HG02798 (cell line): ENCODE data around the gene DCX.

Experiments used
- ATAC-seq: cut with Tn5 transposase; IDR thresholded peaks from one replicate; pipeline ENCODE4 v1.9.1; 2021; ENCODE audit warnings: mild to moderate bottlenecking; ENCODE audit not compliant: unreplicated experiment, poor library complexity

Gene DCX

GRCh38 chrX:111322231-111322855, 89.6 kb downstream of the DCX start:
- no peak for ATAC-seq

GRCh38 chrX:111319451-111319850, 92.5 kb downstream of the DCX start:
- no peak for ATAC-seq

- ATAC-seq = no peak
Observed at GRCh38 chrX:111318901-111319300, 93.1 kb downstream of the DCX start.

GRCh38 chrX:111309083-111309482, 102.9 kb downstream of the DCX start:
- ATAC-seq = no peak

- no peak for ATAC-seq
Observed at GRCh38 chrX:111308039-111308438, 104.0 kb downstream of the DCX start.

GRCh38 chrX:111302284-111302683, 109.7 kb downstream of the DCX start:
- no peak for ATAC-seq

- no peak for ATAC-seq
Observed at GRCh38 chrX:111288841-111289240, 123.2 kb downstream of the DCX start.

- no peak for ATAC-seq
Observed at GRCh38 chrX:111284631-111285293, 127.2 kb downstream of the DCX start.

GRCh38 chrX:111283446-111283845, 128.5 kb downstream of the DCX start:
- no peak for ATAC-seq

GRCh38 chrX:111282991-111283390, 129.0 kb downstream of the DCX start:
- ATAC-seq = no peak

GRCh38 chrX:111282139-111282538, 129.9 kb downstream of the DCX start:
- no peak for ATAC-seq

GRCh38 chrX:111270339-111270738, 141.7 kb downstream of the DCX start, which contains the start of gene CAPN6:
CAPN6 (minus strand) TSS chrX:111270483; CDS start chrX:111263936, 6,547 bp downstream.
- no peak for ATAC-seq

- ATAC-seq = no peak
Observed at GRCh38 chrX:111268506-111268905, 143.5 kb downstream of the DCX start.

GRCh38 chrX:111265486-111265885, 146.5 kb downstream of the DCX start:
- no peak for ATAC-seq

GRCh38 chrX:111264385-111264784, 147.6 kb downstream of the DCX start:
- no peak for ATAC-seq

GRCh38 chrX:111262086-111262485, 149.9 kb downstream of the DCX start:
- no peak for ATAC-seq

GRCh38 chrX:111260451-111260850, 151.5 kb downstream of the DCX start:
- ATAC-seq = no peak

GRCh38 chrX:111259559-111259958, 152.4 kb downstream of the DCX start:
- ATAC-seq = no peak

GRCh38 chrX:111257733-111258132, 154.3 kb downstream of the DCX start:
- ATAC-seq = no peak

- ATAC-seq = no peak
Observed at GRCh38 chrX:111254896-111255693, 156.9 kb downstream of the DCX start.

GRCh38 chrX:111244235-111244750, 167.7 kb downstream of the DCX start:
- no peak for ATAC-seq
